Measurements from ENCODE around the gene SLC25A23.
"Not testable (repeated sequence)": the region's sequence is repeated elsewhere in the genome, so short reads cannot be mapped to it uniquely, and the experiment has no call there.

SLC25A23 gene

GRCh38 chr19:6459262-6460098 is at the start of gene SLC25A23:
Gene SLC25A23, minus strand, starts transcription at chr19:6459792. Its CDS starts 164 bp downstream, at chr19:6459628.
- peak; percentile 17 to 41 for DNase-seq

DNA sequence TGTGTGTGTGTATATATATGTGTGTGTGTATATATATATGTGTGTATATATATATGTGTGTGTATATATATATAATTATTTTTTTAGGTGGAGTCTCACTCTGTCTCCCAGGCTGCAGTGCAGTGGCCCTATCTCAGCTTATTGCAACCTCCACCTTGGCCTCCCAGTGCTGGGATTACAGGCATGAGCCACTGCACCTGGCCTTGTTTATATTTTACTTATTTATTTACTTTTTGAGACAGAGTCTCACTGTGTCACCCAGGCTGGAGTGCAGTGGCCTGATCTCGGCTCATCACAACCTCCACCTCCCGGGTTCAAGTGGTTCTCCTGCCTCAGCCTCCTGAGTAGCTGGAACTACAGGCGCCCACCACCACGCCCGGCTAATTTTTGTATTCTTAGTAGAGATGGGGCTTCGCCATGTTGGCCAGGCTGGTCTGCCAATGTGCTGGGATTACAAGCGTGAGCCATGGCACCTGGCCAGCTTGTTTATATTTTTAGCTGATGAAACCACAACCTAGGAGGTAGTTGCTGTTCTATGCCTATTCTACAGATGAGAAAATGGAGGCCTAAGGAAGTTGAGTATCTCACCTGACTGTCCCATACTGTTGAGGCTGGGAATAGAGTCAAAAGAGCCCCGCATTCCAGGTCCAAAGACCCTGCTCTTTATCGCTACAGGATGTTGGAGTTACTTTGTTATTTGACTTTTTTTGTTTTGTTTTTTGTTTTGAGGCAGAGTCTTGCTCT is 48.6 kb upstream of the SLC25A23 start:
- DNase-seq = not testable (repeated sequence)

DNA sequence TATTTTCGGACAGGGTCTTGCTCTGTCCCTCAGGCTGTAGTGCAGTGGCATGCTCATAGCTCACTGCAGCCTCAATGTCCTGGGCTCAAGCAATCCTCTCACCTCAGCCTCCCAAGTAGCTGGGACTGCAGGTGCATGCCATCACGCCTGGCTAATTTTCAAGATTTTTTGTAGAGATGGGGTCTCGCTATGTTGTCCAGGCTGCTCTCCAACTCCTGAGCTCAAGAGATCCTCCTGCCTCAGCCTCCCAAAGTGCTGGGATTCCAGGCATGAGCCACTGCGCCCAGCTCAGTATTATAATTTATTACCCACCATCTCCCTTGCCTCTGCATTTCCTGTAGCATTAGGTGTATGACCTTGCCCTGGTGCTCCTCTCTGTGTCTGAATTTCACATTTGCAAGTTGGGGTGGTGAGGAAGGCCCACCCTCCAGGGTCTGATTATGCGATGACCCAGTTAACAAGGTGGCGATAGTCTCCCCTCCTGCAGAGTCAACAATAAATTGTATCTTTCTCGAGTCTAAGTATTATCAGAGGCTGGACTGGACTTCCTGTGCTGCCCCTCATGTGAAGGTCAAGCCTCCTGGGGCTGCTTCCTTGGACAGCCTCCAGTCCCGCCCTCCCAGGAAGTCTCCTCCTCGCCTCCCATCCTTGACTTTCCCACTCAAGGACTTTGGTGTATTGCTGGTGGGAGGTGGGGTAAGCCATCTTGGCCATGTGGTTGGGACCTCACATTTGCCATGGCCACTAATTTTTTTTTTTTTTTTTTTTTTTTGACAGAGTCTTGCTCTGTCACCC is 44.0 kb upstream of the SLC25A23 start:
- no peak for DNase-seq

- no peak for DNase-seq
These were observed 42.4 kb upstream of the SLC25A23 start, which contains the start of gene TUBB4A for GRCh38 chr19:6501740-6502648. Gene TUBB4A, minus strand, starts transcription at chr19:6502309. Its CDS starts 97 bp downstream, at chr19:6502212.

- no peak for DNase-seq
These were observed 41.5 kb upstream of the SLC25A23 start for GRCh38 chr19:6500837-6501739.

GRCh38 chr19:6499052-6499790 is 39.6 kb upstream of the SLC25A23 start:
- no peak for DNase-seq

GRCh38 chr19:6498294-6499036 is 38.9 kb upstream of the SLC25A23 start:
- DNase-seq = no peak

DNA sequence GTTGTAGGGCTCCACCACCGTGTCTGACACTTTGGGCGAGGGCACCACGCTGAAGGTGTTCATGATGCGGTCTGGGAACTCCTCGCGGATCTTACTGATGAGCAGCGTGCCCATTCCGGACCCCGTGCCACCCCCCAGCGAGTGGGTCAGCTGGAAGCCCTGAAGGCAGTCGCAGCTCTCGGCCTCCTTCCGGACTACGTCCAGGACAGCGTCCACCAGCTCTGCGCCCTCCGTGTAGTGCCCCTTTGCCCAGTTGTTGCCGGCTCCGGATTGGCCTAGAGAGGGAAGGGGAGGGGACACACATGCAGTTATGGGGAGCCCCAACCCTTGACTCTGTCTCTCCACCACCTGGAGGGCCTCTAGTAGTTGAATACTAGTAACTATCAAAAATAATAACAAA is 36.4 kb upstream of the SLC25A23 start:
- DNase-seq = no peak

DNA sequence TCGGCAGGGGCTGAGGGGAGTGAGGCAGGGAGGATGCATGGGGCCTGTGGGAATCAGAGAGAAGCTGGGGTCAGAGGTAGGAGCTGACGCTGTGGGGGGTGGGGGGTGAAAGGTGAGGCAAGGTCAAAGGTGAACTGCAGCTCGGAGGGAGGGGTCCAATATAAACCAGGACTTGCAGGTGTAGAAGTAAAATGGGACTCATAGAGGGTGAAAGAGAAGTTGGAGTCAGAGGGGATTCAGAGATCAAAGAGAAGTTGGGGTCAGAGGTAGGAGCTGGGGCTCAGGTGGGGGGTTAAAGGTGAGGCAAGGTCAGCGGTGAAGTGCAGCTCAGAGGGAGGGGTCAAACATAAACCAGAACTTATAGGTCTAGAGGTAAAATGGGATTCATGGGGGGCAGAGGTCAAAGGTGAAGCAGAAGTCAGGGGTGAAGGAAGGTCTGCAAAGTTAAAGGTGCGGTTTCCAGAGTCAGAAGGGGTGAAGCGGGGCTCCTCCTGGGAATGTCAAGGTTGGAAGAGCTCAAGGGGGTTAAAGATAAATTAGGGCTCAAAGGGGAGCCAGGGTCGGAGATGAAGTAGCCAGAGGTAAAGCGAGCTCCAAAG is 34.9 kb upstream of the SLC25A23 start:
- DNase-seq = no peak

- DNase-seq = no peak
These were observed 32.4 kb upstream of the SLC25A23 start for GRCh38 chr19:6491802-6492592.

DNA sequence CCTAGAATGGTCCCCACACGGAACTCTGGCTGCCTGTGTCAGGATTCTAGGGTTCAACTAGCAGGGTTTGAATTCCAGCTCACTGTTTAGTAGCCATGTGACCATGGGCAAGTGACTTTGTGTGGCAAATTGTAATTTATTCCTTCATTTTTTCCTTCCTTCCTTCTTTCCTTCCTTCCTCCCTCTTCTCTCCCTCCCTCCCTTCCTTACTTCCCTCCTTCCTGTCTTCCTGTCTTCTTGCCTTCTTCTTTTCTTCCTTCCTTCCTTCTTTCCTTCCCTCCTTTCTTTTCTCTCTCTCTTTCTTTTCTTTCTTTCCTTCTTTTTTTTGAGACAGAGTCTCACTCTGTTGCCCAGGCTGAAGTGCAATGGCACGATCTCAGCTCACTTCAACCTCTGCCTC is 30.5 kb upstream of the SLC25A23 start:
- DNase-seq = no peak

DNA sequence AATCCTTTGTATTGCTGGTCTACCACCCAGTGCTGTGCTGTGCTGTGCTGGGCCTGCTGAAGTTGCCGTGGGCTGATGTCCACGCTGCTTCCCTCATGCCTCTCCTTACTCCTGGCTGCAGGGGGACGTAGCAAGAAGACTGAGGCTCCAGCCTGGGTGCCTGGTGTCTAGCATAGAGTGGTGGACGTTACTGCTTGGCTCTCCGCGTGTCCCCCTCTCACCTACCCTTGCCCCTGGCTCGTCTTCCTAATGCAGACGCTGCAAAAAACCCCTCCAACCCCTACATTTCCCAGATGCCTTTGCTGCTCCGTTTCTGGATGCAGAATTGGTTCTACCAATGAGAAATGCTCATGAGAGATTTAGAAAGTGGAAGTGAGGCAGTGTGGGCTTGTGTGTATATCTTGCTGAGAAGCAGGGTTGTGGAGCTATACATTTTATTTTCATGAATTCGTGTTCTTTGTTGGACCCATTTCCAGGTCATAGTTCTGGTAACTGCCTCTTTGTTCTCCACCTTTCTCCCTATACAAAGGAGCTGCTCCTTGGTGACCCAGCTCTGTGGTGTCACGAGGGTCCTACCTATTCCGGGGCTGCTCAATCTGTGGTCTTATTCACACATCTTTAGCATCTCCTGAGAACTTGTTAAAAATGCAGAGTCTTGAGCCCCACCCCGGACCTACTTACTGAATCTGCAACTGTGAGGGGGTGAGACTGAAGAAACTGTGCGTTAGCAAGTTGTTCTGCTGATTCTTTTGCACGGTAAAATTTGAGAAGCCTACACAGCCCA is 29.9 kb upstream of the SLC25A23 start:
- DNase-seq = no peak

- no peak for DNase-seq
These were observed 25.2 kb upstream of the SLC25A23 start for GRCh38 chr19:6484831-6485230.

GRCh38 chr19:6484230-6484629 is 24.6 kb upstream of the SLC25A23 start:
- DNase-seq = no peak

DNA sequence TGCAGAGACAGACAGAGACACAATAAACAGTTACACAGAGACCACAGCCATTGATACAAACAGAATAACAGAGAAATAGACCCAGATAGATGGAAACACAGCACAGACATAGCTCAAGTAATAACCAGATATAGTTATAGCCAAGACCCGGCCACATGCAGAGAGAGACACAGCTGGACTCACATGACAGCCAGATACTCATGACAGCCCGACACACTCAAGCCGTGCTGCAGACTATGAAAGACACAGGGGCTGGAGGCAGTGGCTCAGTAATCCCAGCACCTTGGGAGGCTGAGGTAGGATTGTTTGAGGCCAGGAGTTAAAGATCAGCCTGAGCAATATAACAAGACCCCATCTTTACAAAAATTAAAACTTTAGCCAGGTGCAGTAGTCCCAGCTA is 23.6 kb upstream of the SLC25A23 start:
- DNase-seq = no peak

DNA sequence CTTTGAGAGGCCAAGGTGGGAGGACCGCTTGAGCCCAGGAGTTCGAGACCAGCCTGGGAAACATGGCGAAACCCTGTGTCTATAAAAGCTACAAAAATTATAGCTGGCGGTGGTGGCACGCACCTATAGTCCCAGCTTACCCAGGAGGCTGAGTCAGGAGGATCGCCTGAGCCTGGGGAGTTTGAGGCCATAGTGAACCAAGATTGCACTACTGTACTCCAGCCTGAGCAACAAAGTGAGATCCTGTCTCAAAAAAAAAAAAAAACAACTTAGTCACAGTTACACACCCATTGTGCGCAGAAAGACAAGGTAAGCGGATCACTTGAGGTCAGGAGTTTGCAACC is 22.7 kb upstream of the SLC25A23 start:
- DNase-seq = no peak

- DNase-seq = no peak
These were observed 22.1 kb upstream of the SLC25A23 start, which contains the start of gene DENND1C for GRCh38 chr19:6481541-6482342. Gene DENND1C, minus strand, starts transcription at chr19:6481787. Its CDS starts 92 bp downstream, at chr19:6481695.
